Raji (cell line): Measurements from ENCODE around the gene RUFY1.

Experiments used
- POLR2A ChIP-seq: IDR thresholded peaks from 2 replicates; pipeline ENCODE4 v1.6.1; 2011; ENCODE audit warnings: low read depth, low read length, control low read depth; ENCODE audit not compliant: insufficient read depth

Gene RUFY1

DNA sequence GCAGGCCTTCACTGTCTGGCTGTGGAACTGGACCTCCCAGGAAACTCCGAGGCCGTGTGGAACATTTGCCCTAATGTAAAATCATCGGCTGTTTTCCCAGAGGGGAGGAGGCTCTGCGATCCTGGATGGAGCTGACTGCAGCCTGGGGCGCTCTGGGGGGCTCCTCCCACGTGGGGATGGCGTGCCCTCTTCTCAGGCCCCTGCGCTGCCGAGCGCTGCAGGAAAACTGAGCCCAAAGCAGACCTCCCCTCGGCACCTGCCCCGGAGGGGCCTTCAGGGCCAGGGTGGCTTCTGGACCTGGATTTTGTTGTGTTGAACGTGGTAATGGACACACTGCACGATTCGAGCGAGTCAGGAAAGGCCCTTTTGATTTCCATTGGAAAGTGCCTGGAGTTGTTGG is 49.2 kb downstream of the RUFY1 start:
- TF ChIP-seq POLR2A: no peak

DNA sequence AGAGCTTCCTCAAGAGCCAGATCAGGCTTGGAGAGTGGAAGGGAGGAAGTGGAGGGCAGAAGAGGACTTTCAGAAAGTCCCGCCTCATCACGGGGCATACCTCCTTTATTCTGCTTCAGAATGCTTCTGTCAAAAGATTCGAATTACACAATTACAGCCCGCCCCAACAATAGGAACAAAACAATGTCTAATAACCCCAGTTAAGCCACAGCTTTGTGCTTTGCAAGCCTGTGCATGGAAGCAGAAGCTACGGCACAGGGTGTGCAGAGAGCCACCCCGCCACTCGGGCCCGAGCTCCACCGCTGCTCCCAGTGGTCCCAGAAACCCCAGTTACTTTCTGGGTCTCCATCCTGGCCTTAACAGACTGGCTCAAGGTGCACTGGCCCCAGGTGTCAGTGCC is 49.6 kb downstream of the RUFY1 start:
- no peak for TF ChIP-seq POLR2A

- TF ChIP-seq POLR2A: no peak
These were observed 51.7 kb downstream of the RUFY1 start for GRCh38 chr5:179601871-179602625.

DNA sequence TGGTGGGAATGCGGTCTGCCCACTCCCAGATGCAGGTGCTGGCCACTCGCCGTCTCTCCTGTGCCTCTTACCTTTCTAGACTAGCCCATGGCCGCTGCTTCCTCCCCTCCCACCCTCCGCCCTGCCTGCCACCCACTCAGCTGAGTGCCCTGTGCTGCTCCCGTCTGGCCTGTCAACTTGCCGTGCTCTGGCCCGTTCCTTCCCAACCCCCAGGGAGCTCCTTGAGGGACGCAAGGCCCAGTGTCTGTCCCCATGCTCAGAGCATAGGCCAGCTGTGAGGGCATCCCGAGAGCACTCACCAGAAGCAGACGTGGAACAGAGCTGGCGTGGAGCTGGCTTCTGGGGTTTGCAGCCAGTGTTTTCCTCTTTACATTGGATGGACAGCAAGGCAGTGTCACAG is 53.0 kb downstream of the RUFY1 start:
- TF ChIP-seq POLR2A: no peak

GRCh38 chr5:179605026-179605833 is 54.9 kb downstream of the RUFY1 start:
- TF ChIP-seq POLR2A: no peak

DNA sequence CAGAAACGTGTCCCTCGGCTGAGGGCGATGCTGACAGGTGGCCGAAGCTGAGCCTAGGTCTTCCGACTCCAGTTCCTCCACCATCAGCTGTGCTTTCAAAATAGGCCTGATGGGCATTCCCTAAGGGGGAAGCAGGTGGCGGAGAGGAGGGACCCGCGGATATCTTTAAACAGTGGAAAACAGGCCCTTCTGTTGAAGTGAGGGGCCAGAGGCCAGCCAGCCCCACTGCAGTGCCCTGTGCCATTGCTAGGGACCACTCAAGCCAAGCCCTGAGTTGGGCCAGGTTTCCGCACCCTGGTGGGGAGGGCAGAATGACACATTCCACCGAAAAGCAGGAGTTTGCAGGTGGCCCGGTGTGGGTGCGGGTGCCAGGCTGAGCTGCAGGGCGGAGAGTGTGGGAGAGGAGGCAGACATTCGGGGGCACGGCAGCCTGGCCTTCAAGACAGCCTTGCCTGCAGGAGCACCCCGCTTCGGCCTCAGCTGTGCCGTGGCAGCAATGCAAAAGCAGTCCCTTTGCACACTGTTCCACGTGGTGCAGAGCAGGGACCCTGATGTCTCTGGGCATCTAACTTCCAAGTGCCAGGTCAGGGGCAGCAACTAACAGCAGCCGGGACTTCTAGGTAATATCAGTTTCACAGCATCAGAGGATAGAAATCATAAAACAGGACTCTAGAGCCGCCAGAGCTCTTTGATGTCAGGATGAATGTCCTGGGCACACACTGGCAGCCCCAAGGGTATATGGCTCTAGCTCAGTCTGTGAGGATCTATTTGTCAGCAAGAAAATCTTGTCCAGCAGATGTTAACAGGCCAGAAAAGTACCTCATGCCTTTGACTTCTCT is 55.9 kb downstream of the RUFY1 start:
- TF ChIP-seq POLR2A: no peak

- TF ChIP-seq POLR2A: no peak
These were observed 56.5 kb downstream of the RUFY1 start for GRCh38 chr5:179606910-179607159.

DNA sequence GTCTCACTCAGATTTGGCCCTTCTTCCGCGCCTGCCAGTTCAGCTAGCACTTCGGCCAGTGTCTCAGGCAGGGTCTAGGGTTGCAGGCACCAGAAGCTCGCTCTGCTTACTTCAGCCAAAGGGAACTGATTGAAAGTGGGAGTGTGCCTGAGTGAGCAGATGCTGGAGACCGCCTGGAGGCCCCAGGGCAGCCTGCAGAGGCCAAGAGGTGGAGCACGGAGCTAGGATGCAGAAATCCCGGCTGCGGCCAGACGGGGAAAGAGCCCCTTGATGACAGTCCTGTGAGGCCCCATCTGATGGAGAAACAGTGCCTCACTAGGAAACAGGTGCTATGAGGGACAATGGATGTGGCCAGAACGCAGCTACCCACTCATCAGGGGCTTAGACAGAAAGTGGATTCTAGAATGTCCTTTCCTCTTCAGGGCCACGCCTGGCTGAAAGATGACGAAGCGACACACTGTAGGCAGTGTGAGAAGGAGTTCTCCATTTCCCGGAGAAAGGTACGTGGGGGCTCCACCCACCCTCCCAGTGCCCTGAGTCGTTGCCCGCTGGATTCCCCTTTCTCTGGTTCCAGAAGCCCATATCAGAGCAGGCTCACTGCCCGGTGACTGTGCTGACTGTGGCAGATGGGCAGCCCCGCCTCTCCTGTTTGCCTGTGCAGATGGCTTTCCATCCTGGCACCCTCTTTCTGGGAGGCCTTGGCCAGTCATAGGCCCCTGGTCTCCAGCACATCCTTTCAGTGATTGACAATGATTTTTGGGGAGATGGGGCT is 57.0 kb downstream of the RUFY1 start:
- TF ChIP-seq POLR2A: no peak

DNA sequence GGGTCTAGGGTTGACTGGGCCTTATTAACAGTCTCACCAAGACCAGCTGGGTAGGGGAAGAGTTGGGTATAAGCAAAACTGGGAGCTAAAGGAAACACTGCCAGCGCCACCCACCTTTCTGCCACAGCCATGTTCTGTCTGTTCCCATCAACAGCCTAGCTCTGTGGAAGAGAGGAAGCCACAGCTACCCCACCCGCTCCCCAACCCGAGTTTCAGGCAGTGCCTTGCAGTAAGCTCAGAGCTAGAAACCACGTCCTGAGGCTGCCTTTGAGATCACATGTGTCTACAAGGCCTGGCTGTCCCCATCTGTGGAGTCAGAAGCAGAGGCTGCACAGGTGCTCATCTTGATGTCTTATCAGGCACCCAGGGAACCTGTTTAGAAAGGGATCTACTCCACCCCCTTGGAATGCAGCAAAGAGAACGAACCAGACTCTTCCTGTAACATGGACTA is 57.8 kb downstream of the RUFY1 start:
- no peak for TF ChIP-seq POLR2A

DNA sequence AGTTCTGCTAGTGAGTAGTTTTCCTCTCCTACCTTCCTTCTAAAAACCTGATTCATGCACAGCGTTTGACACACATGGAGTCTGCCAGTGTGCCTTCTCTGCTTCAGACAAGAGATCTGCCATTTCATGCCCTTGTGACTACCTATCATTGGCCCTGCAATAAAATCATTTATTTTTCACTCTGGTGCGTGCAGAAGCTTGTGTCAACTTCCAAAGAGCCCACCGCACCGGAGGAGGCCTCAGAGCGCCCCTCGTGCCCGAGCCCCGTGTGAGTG is 59.4 kb downstream of the RUFY1 start:
- no peak for TF ChIP-seq POLR2A

DNA sequence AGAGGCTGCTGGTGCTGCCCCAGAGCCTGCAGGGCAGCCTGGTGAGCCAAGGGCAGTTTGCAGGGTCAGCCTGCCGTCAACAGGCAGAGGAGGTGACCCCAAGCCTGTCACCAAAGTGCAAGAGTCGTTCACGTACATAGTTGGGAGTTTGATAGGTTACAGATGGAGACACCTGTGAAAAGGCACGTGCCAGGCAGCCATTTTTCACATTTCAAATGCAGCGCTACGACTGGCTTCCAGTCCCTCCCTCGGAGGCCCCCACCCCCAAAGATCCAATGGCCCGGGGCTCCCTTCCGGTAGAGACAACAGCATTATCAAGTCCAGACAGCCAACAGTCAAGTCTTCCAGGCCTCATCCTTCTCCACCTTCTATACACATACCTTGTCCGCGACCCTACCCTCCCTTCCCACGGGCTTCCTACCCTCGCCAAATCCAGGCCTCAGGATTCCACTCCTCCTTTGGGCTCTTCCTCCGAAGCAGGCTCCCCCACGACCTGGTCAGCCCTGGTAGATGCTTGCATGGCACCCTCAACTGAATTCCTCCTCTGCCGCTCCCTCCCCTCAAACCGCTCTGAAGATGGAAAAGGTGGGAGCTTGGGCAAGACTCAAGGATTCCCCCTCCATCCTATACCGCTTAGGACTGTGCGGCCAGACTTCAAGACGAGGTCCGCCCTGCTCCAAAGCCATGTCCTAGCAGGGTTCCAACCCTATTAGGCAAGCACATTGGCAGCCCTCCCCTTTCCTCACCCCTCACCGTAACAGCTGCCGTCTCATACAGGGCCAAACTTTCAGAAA is 60.0 kb downstream of the RUFY1 start:
- TF ChIP-seq POLR2A: no peak

DNA sequence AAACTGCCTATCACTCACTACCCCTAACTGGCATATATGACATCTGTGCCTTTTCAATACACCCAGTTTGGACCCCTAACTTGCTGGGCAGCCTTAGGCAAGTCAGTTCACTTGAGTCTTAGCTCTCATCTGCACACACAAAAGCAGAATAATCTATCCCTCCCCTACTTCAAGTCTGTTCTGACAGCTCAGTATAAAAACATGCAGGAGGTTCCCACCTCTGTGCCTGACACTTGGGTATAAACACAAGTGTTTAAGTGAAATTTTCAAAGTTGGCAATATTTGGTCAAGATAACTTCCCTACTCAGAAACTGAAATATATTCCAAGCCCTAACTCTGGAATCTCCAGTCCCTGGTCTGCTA is 60.5 kb downstream of the RUFY1 start:
- no peak for TF ChIP-seq POLR2A

DNA sequence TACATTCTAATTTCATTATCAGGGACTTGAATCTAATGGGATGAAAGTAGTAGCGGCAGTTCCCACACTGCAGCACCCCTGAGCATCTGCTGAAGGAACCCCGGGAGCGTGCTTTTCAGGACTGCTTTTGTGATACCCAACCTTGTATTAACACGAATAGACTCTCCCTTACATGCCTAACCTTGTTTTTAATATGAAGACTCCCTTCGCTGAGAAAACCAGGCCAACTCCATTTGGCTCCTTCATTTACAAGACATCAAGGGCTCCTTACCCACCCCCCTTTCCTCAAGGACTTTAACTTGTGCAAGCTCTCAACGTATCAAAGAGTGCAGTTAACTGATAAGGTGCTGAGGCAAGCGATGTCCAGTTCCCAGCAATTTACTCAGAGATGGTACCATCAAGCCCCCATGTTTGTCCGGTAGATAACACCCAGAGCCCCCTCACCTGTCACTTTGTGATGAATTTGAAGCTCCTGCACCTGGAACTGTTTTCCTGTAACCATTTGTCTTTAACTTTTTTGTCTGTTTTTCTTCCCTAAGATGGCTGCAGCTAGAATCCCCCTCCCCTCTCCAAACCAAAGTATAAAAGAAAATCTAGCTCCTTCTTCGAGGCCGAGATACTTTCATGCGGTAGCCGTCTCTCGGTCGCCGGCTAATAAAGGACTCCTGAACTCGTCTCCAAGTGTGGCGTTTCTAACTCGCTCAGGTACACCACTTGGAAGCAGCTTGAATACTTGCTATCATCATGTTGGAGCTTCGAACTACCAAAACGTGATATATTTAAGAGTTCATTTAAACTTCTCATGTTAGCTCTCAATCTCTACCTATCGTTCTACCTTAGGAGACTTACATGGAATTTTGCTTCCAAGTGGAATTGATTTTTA is 62.5 kb downstream of the RUFY1 start:
- no peak for TF ChIP-seq POLR2A

GRCh38 chr5:179613460-179614071 is 63.2 kb downstream of the RUFY1 start:
- TF ChIP-seq POLR2A: no peak

DNA sequence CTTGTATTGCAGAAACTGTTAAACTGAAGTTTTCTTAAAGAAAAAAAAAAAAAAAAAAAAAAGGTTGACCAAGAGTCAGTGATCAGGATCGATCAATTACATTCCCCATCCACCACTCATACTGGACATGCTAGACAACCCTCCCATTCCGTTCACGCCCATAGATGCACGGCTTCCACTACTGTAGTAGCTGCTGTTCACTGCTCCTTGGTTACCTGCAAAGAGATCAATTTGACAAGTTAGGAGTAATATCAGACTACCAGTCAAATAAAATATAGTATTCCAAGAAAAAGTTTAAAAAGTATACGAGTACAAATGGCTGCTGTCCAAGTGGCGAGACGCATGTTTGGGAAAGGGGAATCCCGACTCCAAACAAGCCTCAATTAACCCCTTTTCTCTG is 64.4 kb downstream of the RUFY1 start:
- no peak for TF ChIP-seq POLR2A
